HPDE6-E6E7 (cell line): ENCODE results near the gene CRB1.
A peak's percentile ranks its signal among the peaks of the same experiment; 100 is the strongest.
"Not testable (repeated sequence)": the region's sequence is repeated elsewhere in the genome, so short reads cannot be mapped to it uniquely, and the experiment has no call there.

Source experiments
- DNase-seq: peaks from one replicate; pipeline ENCODE4 v3.0.0; 2011; ENCODE audit warnings: missing footprints; ENCODE audit errors: extremely low spot score

CRB1 gene

GRCh38 chr1:197463142-197463541 is 195.1 kb downstream of the CRB1 start:
- no peak for DNase-seq

- DNase-seq = no peak
Measured at GRCh38 chr1:197464044-197464443, 196.0 kb downstream of the CRB1 start.

- DNase-seq = no peak
Measured at GRCh38 chr1:197465528-197466327, 197.7 kb downstream of the CRB1 start.

GRCh38 chr1:197466813-197467212 is 198.8 kb downstream of the CRB1 start:
- DNase-seq = no peak

- no peak for DNase-seq
Measured at GRCh38 chr1:197467881-197468280, 199.8 kb downstream of the CRB1 start.

- DNase-seq = no peak
Measured at GRCh38 chr1:197468543-197469175, 200.6 kb downstream of the CRB1 start.

GRCh38 chr1:197469620-197470210 is 201.7 kb downstream of the CRB1 start:
- no peak for DNase-seq

GRCh38 chr1:197470330-197470729 is 202.3 kb downstream of the CRB1 start:
- no peak for DNase-seq

GRCh38 chr1:197471248-197471985 is 203.4 kb downstream of the CRB1 start:
- DNase-seq = no peak

GRCh38 chr1:197472141-197472540 is 204.1 kb downstream of the CRB1 start:
- no peak for DNase-seq

- DNase-seq = no peak
Measured at GRCh38 chr1:197480446-197480845, 212.4 kb downstream of the CRB1 start.

GRCh38 chr1:197481101-197481500 is 213.0 kb downstream of the CRB1 start:
- no peak for DNase-seq

- DNase-seq = peak; percentile 22
Measured at GRCh38 chr1:197485790-197486189, 217.7 kb downstream of the CRB1 start.

- DNase-seq = no peak
Measured at GRCh38 chr1:197486946-197487345, 218.9 kb downstream of the CRB1 start.

GRCh38 chr1:197491505-197491904 is 223.5 kb downstream of the CRB1 start:
- DNase-seq = not testable (repeated sequence)

- no peak for DNase-seq
Measured at GRCh38 chr1:197496722-197497121, 228.7 kb downstream of the CRB1 start.

GRCh38 chr1:197510691-197511378 is 242.8 kb downstream of the CRB1 start:
- DNase-seq = no peak

GRCh38 chr1:197515421-197515820 is 247.4 kb downstream of the CRB1 start:
- DNase-seq = no peak

- no peak for DNase-seq
Measured at GRCh38 chr1:197519741-197520334, 251.8 kb downstream of the CRB1 start.

GRCh38 chr1:197521118-197521739 is 253.2 kb downstream of the CRB1 start:
- DNase-seq = peak; percentile 10
